Panc1 (cell line): Measurements from ENCODE around the gene PMPCB.
"Not testable (repeated sequence)": the region's sequence is repeated elsewhere in the genome, so short reads cannot be mapped to it uniquely, and the experiment has no call there.

Experiments
- POLR2AphosphoS5 ChIP-seq: IDR thresholded peaks from 2 replicates; pipeline ENCODE4 v1.6.1; 2012; ENCODE audit warnings: mild to moderate bottlenecking, low read depth, low read length, moderate library complexity
- TF ChIP-seq, protein P1 (sequence below): fragments of 450-650 bp; IDR thresholded peaks from 2 replicates; pipeline ENCODE4 v1.5.1; 2017; ENCODE audit warnings: mild to moderate bottlenecking

GRCh38 chr7:103280803-103281155, 16.5 kb upstream of the PMPCB start:
- TF ChIP-seq, protein P1, sequence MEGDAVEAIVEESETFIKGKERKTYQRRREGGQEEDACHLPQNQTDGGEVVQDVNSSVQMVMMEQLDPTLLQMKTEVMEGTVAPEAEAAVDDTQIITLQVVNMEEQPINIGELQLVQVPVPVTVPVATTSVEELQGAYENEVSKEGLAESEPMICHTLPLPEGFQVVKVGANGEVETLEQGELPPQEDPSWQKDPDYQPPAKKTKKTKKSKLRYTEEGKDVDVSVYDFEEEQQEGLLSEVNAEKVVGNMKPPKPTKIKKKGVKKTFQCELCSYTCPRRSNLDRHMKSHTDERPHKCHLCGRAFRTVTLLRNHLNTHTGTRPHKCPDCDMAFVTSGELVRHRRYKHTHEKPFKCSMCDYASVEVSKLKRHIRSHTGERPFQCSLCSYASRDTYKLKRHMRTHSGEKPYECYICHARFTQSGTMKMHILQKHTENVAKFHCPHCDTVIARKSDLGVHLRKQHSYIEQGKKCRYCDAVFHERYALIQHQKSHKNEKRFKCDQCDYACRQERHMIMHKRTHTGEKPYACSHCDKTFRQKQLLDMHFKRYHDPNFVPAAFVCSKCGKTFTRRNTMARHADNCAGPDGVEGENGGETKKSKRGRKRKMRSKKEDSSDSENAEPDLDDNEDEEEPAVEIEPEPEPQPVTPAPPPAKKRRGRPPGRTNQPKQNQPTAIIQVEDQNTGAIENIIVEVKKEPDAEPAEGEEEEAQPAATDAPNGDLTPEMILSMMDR = not testable (repeated sequence)
- not testable (repeated sequence) for TF ChIP-seq POLR2AphosphoS5
